Nucleus accumbens (tissue), 56 donors: ENCODE data around the gene PEX14.
A peak's percentile ranks its signal among the peaks of the same experiment; 100 is the strongest.

Experiments
- DNase-seq, 56 donors: peaks; one replicate each; lab custom pipeline; 2025; lab: John Stamatoyannopoulos, UW

Gene PEX14

DNA sequence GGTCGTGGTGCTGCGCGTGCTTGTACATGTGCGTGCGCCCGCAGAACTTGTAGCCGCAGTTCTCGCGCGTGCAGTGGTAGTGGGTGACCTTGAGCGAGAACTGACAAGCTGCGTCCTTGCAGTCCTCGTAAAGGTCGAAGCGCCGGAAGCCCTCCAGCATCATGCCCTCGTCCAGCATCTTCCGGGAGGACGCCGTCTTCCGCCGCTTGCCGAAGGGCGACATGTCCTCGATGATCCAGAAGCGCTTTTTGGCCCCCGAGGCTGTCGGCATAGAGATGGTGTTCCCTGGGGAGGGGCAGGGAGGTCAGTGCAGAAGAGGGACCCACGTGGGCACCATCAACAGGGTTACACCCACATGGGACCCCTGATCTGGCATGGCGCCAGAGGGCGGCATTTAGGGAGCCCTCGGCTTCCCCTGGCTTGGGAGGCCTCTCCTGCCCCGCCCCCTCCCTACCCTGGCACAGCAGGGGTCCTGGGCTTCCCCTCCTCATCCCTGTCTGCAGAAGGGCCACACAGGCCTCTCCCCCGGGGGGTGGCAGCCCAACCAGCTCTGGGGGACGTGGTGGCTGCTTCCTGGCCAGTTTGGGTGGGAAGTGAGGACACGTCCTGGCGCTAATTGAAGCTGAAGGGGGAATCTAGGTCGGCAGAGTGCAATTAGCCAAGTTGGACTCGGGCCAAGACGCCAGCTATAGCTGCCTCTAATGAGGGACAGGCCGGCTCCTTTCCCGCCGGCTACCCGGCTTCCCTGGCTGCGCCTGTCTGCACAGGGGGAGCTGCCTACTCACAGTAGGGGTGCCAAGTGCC lies 165.2 kb downstream of the PEX14 start:
- peak in 19 of 56 donors; percentile 6 to 59 (median 31) for DNase-seq

DNA sequence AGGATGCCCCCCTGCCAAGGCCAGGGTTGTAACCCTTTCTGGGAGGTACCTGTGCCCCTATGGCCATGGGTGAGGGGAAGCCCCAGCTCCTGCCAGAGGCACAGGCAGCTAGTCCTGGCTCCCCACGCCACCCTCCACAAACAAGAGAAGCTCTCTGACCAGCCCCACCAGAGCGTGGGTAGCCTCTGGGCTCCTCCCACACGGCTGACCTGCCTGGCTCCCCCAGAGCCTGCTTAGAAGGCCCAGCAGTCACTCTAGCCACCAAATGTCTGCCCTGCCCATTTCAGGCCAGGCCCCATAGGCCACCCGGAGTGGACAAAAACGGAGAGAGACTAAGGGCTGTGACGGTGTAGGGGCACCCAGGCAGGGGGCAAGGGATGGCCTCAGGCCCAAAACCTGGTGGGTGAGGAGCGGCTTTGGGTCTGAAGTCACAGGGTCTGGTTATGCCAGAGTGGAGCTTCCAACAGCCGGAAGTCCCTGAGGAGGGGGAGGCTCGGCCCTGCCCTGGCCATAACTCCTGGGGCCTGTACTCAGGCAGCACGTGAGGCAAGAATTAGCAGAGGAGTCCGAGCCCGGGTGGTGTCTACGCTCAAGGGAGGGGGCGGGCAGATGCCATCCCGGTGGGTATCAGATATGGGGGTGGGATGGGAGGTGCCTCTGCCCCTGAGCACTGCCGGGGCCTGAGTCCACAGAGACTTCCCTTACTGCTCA lies 166.2 kb downstream of the PEX14 start:
- no peak for DNase-seq

DNA sequence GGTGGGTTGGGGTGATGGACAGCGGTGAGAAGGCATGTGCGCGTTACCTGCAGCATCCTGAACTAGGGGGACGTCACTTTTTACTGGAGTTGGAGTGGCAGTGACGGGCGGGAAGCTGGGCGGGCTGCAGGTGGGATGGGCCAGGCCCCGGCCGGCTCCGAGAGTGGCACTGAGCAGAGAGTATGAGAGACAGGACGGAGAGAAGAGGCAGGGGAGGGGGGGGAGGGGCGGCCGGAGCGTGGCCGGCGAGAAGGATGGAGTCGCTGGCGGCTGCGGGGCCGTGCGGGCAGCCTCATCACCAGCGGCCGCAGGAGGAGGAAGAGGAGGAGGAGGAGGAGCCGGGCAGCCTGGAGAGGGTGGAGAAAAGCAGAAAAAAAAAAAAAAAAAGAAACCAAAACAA lies 167.2 kb downstream of the PEX14 start:
- DNase-seq = no peak

DNA sequence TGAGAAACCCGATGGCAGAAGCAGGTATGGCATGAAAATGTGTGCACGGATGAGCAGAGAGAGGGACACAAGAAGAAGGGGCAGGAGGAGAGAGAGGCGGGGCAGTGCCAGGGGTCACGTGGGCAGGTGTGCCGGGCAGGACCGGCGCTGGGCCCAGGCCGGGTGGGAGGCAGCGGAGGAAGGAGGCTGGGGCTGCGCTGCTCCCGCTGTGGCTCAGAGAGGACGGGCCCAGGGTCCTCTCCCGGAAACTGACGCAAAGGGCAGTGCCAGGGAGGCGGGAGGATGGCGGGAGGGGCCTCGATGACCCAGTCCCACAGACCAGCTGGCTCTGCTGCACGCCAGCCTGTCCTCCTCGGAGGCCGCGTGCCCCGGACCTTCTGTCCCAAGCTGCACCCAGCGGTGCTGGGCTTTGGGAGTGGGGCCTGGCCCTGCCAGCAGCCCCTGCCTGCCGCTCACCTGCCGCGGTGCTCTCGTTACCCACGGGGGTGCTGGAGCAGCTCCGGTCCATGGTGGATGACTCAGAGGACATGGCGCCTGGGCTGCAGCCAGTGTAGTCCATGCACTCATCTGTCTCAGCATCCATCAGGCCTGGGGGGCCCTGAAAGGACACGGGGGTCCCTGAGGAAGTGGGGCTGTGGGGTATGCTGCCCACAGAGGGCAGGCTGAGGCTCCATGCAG lies 167.8 kb downstream of the PEX14 start:
- no peak for DNase-seq

DNA sequence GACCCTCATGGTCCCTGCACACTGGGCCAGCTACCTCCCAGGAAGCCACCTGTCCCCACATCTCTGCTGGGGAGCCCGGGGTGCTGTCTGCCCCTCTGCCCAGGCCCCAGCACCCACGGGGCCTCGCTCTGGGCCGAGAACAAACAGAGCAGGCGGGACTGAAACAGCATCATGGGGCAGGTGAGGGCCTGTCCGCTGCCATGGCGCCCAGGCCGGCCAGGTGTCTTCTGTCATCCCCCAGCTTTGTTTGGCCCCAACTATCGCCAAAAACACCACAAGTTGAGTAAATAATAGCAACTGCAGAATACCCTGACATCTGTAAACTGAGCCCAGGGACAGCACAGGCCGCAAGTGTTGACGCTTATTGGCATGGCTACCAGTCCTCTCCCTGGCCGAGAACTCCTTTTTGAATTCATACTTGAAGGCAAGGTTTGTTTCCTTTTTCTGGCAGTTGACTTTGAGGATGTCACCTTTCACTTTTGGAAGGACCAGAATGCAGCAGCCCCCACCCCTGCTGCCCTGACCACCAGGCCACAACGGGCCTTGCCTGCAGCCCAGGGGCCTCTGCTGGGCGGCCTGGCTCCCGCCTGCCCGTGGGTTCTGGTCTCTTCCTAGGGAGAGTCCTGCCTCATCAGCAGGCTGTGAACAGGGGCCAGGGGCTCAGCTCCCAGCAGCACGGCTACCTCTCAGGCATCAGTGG lies 169.0 kb downstream of the PEX14 start:
- DNase-seq = no peak

DNA sequence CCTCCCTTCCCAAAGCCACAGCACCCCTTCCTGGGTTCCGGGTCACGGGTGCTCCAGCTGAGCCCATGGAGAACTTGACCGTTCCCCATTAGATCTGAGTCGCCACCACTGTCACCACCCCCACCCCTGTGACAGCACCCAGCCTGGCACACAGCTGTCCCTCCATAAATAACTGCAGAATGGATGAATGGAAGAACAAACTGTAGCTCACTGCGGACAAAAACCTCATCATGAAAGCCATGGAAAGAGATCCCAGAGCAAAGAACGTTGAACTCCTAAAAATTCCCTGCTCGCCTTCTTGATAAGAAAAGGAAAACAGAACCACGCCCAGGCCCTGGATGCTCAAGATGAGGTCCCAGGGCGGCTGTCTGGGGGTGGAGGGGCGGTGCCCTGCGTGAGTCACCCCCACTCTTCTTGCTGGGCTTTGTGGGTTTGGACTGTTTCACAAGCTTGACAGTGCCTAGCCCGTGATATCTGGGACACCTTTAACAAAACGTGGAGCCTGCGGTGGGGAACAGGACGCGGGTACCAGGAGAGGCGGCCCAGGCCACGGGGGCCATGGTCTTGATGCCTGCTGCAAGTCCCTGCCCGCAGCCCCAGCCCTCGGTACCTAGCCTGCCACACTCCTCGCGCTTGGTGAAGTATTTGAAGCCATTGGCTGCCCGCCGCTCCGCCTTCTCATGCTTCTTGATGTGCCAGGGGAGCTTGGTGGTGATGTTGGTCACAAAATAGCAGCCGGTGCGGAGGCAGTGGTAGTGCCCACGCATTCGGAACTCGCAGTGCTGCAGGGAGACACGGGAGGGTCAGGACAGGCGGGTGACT lies 169.8 kb downstream of the PEX14 start:
- DNase-seq = peak in 1 of 56 donors; percentile 14

DNA sequence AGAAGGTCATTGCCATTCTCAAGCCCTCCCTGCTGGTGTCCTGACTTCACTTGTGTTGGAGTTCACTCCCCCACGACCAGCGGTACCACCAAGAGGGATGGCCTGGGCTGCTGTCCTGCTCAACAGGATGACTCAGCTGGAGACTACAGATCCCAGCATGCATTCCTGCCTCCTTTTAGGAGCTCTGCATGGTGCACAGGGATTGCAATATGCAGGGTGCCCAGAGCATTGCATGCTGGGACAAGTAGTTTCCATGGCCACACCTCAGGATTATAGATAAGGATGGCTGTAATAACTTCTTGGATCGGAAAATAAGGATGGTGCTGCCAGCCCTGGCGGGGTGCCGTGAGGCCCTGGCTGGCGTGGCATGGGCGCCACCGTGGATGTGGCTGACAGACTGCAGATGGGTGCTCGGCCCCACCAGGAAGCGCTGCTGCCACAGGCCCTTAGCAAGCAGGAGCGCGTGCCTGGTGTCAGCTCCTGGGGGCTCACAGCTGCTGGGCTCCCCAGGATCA lies 171.7 kb downstream of the PEX14 start:
- peak in 6 of 56 donors; percentile 6 to 31 (median 16) for DNase-seq

DNA sequence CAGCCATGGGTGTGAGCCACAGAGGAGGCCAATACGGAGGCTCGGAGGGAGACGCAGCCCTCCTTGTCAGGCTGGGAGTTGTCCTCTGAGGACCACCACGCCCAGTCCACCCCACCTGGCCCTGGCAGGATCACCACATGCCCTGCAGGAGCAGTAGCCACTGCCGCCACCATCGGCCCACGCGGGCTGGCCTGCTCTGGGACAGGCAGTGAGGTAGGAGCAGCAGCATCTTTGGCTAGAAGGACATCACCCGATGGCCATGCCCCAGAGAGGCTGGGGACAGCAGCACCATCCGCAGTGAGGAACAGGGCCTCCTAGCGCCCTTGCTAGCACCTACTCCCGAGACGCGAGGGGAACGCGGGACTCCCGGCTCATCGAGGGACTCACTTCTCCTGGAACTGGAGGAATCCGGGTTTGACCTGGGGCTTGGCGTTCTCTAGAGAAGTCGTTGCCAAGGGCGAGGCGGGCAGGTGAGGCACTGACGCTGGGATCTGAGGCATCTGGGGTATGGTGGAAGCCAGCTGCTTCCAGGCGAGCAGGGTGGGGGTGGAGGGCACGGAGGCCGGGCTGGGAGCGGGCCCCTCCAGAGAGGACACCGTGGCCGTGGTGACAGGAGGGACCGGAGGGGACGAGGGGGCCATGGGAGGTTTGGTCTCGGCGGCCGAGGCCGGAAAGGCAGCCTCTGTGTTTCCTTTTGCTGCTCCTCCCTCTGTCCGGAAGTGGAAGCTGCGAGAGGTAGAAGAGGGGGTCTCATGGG lies 172.8 kb downstream of the PEX14 start:
- DNase-seq = no peak

DNA sequence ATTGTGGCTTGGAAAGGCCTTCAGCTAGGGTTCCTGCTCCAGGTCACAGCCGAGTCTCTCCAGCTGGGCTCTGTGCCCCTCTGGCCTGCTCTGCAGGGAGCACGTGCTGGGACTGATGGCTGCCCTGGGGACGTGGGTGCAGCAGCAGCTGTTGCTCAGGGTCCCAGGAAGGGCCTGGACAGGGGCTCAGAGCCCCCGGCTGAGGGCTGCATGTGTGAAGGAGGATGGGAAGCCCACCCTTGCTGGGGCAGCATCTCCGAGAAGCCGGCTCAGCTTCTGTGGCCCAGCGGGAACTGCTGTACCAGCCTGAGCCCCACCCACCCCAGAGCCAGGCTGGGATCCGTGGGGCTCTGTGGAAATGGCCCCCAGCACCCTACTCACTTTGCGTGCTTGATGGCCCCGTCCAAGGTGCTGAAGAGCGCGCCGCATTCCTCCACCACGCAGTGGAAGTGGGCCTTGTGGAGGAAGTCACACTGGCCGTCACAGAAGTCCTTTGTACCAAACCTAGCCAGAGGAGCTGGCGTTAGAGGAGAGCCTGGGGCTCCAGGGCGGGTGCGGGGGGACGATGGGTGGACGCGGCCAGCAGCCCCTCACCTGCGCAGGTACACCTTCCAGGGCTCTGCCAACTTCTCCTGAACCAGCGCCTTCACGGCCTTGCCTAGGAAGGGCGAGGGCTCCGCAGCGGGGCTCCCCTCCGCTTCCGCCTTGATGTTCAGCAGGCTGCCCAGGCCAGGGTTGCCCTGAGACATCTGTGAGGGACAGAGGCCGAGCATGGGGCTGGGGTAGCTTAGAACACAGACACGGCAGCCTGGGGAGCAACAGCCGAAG lies 174.2 kb downstream of the PEX14 start:
- DNase-seq = no peak

DNA sequence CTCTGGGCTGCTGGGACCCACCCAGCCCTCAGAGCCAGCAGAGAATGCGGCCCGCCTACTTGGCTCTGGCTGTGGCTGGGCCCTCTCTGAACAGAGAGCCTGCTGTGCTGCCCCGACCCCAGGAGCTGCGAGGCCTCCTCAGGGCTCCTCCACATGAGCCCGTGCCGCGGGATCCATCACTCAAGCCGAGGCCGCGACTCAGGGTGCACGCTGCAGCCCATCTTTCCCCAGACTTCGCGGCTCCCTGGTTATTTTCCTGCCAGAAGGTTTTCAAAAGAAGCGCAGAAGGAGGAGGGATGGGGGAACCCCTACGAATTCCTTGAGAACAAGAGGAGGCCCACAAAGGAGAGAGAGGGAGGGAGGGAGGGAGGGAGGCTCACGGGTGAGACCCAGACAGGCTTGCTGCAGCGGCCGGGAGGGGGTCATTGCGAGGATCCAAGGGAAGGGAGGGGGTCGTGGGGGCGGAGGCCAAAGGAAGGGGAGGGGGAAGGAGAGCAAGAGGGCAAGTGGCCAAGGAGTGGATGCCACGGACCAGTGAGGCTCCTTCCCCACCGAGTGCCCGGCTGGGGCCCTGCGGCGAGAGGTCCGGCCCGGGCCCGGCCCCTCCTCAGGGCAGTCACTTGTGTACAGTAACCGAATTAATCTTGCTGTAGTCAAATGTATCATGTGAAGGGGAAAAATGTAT lies 174.9 kb downstream of the PEX14 start:
- DNase-seq = no peak

DNA sequence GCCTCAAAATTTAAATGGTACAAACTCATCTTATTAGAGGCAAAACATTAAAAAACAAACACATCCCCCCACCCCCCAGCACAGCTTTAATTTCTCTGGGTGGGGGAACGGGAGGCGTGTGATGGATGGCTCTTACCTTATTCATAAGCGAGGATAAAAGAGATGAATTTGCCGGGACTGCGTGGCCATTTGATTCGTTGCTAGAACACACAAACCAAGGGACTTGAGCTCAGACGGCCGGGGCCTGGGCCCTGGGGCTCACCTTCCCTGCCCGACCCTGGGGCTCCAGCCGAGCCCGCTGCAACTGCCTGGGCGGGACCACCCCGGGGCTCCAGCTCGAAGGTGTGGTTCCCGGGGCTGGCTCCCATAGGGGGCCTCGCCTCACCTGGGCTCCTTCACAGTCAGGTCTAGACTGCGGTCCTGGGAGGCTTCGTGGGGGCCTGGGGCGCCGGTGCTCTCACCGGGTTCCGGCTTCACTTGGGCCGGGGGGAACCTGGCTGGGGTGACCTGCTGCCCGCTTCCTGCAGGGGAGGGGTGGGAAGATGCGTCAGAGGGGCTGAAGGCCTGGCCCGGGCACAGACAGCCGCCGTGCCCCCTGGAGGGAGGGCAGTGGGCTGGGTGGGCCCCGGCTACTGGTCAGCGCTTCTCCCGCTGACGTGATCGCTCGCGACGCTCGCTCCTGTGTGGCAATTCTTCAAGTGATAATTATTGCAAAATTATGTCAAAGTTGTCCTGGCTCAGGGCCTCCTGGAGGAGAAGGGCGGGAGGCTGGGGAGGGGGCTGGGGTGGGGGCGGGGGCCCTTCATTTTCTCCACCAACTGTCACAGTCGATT lies 176.0 kb downstream of the PEX14 start:
- DNase-seq = no peak

DNA sequence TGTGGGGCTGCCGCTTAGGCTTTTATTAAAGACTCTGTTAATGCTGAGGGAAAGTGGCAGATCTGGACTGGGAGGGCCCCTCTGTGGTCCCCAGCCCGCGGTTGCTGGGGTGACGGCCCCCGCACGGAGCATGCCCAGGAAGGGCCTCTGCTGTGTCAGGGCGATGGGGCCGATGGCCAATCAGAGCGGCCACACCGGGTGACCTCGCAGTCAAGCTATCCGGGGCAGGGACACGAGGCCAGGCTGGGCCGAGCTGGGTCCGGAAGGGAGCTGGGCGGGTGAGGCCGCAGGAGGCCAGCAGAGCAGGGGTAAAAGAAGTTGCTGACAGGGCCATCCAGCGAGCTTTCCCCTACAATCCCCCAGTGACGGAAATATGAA lies 176.6 kb downstream of the PEX14 start:
- no peak for DNase-seq

DNA sequence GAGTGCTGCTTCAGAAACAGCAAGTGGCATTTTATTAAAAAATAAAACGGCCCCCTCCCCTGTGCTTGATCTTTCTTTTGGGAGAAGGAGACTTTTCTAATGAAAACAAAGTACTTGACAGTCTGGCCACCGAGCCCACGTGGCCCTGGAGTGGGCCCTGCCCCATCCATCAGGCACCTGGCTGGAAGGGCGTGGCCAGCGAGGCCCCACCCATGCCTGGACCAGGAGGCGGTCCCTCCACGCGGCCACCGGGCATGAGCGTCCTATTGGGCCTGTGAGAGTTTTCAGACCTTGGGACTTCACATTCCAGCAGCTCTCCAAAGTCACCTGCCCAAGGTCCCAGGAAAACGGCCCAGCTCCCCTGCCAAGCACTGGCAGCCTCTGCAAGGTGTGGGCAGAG lies 177.0 kb downstream of the PEX14 start:
- no peak for DNase-seq

DNA sequence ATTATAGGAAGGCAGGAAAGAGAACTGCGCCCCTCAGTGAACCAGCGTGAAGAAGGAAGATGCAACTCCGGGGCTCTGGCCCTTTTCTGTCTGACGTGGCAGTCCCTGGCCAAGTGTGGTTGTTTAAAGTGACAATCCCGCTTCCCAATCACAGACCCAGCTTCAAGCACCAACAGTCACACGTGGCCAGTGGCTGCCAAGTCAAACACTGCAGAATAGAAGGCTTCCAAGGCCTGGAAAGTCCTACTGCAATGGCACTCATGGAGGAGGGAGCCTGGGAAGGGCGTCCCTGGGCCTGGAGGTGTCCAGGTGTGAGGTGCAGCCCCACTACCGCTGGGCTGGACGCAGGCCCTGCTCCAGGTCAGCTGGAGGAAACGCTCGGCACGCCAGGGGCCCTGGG lies 177.9 kb downstream of the PEX14 start:
- no peak for DNase-seq

DNA sequence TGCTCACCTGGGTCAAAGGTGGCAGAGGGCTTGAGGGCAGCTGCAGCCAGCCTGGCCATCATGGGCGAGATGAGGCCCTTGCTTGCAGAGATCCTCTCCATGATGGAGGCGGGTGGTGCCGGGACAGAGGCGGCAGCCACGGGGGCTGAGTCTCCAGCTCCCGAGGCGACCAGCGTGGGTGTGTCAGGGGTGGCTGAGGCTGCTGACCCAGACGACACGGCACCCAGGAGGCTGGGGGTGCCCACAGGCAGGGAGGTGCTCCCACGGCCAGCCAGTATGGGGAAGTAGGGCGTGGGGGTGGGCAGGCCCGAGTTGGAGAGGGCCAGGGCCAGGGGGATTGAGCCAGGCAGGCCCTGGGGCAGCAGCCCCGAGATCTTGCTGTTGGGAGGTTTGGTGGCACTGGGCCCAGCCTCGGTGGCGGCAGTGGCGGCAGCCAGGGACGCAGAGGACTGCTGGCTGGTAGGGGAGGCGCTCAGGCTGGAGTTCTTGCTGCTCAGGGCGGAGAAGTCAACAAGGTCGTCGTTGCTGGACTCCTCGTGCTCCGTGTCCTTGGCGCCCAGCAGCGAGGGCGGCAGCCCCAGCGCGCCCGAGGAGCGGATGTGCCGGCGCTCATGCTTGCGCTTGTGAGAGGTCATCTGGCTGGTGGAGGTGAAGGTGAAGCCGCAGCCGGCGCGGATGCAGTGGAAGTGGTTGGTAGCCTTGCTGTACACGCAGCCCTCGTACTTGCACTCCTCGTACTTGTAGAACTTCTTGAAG lies 178.8 kb downstream of the PEX14 start:
- DNase-seq = no peak

DNA sequence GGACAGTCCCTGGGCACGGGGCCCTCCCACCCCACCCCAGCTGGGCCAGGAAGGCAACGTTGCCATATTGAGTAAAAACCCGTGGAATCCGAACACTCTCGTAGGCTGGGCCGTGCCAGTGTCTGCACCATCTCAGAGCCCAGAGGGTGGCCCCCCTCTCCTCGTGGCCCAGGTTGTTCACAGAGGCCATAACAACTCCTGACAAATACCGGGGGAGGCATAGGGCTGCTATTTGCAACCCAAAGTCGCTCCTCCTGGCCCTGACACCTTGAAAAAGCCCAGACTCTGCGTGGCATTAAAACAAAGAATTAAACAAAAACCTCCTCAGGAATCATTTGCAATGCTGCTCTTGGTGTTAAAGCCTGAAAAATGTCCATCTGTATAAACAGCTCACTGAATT lies 180.3 kb downstream of the PEX14 start:
- DNase-seq = no peak
